C4-2B (cell line): ENCODE measurements around the gene NBR1.

Experiments
- CTCF ChIP-seq: fragments of 450-650 bp; conservative IDR thresholded peaks from 2 replicates; pipeline ENCODE4 v1.5.1; 2017; ENCODE audit warnings: mild to moderate bottlenecking
- ZFX ChIP-seq: fragments of 450-650 bp; IDR thresholded peaks from 2 replicates; pipeline ENCODE4 v1.6.1; 2017

DNA sequence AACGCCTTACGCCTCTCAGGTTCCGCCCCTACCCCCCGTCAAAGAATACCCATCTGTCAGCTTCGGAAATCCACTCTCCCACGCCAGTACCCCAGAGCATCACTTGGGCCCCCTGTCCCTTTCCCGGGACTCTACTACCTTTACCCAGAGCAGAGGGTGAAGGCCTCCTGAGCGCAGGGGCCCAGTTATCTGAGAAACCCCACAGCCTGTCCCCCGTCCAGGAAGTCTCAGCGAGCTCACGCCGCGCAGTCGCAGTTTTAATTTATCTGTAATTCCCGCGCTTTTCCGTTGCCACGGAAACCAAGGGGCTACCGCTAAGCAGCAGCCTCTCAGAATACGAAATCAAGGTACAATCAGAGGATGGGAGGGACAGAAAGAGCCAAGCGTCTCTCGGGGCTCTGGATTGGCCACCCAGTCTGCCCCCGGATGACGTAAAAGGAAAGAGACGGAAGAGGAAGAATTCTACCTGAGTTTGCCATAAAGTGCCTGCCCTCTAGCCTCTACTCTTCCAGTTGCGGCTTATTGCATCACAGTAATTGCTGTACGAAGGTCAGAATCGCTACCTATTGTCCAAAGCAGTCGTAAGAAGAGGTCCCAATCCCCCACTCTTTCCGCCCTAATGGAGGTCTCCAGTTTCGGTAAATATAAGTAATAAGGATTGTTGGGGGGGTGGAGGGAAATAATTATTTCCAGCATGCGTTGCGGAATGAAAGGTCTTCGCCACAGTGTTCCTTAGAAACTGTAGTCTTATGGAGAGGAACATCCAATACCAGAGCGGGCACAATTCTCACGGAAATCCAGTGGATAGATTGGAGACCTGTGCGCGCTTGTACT, 45.7 kb upstream of the NBR1 start, which contains the start of gene BRCA1:
- TF ChIP-seq CTCF (no peak), ZFX (peak; percentile 55; the same call in 1 of the 2 replicates)
